Fibroblast of lung (primary cell): ENCODE measurements around the gene ARHGAP10.

Source experiments
- CTCF ChIP-seq, 2 donors: IDR thresholded peaks in 1 of 2; conservative IDR thresholded peaks in 1 of 2; 1 replicate in 1 of 2; 2 replicates in 1 of 2; pipeline ENCODE4 v1.5.1; 2011 to 2012; ENCODE audit warnings: low read length in 2 of 2, control low read depth in 1 of 2, inconsistent platforms in 1 of 2, low read depth in 1 of 2, mild to moderate bottlenecking in 1 of 2
- EZH2 ChIP-seq: IDR thresholded peaks from 2 replicates; pipeline ENCODE4 v1.5.1; 2012; ENCODE audit warnings: low read length, control low read depth, mild to moderate bottlenecking; ENCODE audit errors: missing control alignments

- TF ChIP-seq CTCF (conservative IDR thresholded peaks at IDR 0.05 in 1 of 2, IDR thresholded peaks at IDR 0.05 in 1 of 2; ENCODE audit: low read depth in 1 of 2, low read length in 2 of 2) (no peak), EZH2 (no peak)
Measured at GRCh38 chr4:148027201-148027600, 295.3 kb downstream of the ARHGAP10 start.
